Calu3 (cell line): ENCODE measurements around the gene IL19. TPM values are rescaled to one million over a fixed set of nuclear protein-coding genes. Genes with fewer than 3 reads are reported as not detected.

Experiments
- BruUV-seq: library from RNA; stranded (reverse); fragments of 400-500 nt; replicated peaks from 2 replicates; lab custom pipeline; 2021; lab: Mats Ljungman, UMichigan
- CTCF ChIA-PET: fragments of 300-600 bp; sonication (Branson Sonifier 250); formaldehyde crosslinking; loops from one replicate; lab custom pipeline; 2022; ENCODE audit warnings: antibody characterized with exemption; lab: Charles Lee
- DNase-seq: peaks from one replicate; pipeline ENCODE4 v3.0.0; 2022
- H3K27ac Mint-ChIP-seq: one replicate; pipeline ENCODE4 v1.8.0; 2022; ENCODE audit warnings: mixed read lengths; ENCODE audit not compliant: unreplicated experiment
- H3K27me3 Mint-ChIP-seq: one replicate; pipeline ENCODE4 v1.8.0; 2022; ENCODE audit warnings: mixed read lengths; ENCODE audit not compliant: unreplicated experiment
- H3K36me3 Mint-ChIP-seq: one replicate; pipeline ENCODE4 v1.8.0; 2022; ENCODE audit warnings: mild to moderate bottlenecking, moderate library complexity, mixed read lengths; ENCODE audit not compliant: insufficient read depth, unreplicated experiment
- H3K4me1 Mint-ChIP-seq: one replicate; pipeline ENCODE4 v1.8.0; 2022; ENCODE audit warnings: mild to moderate bottlenecking, low read depth, mixed read lengths; ENCODE audit not compliant: unreplicated experiment
- H3K4me3 Mint-ChIP-seq: one replicate; pipeline ENCODE4 v1.8.0; 2022; ENCODE audit warnings: mild to moderate bottlenecking, low read depth, moderate library complexity, mixed read lengths; ENCODE audit not compliant: unreplicated experiment
- H3K9me3 Mint-ChIP-seq: one replicate; pipeline ENCODE4 v1.8.0; 2022; ENCODE audit warnings: low read depth, mixed read lengths; ENCODE audit not compliant: unreplicated experiment
- intact Hi-C: fragments of 100-400 bp; cut with micrococcal nuclease; formaldehyde crosslinking; loops from one replicate; pipeline ENCODE4 v1.10.0; 2022; ENCODE audit not compliant: unreplicated experiment
- total RNA-seq: library from RNA; stranded (reverse); gene quantifications from 2 replicates; pipeline ENCODE4 v1.2.3, GENCODE V29; 2022
- TF ChIP-seq, protein P1 (sequence below): fragments of 200-600 bp; IDR thresholded peaks from one replicate; pipeline ENCODE4 v1.8.0; 2022; ENCODE audit warnings: antibody characterized with exemption; ENCODE audit not compliant: unreplicated experiment

Gene IL19
- total RNA-seq, 1 experiment from 2014 or later, result not detected

DNA sequence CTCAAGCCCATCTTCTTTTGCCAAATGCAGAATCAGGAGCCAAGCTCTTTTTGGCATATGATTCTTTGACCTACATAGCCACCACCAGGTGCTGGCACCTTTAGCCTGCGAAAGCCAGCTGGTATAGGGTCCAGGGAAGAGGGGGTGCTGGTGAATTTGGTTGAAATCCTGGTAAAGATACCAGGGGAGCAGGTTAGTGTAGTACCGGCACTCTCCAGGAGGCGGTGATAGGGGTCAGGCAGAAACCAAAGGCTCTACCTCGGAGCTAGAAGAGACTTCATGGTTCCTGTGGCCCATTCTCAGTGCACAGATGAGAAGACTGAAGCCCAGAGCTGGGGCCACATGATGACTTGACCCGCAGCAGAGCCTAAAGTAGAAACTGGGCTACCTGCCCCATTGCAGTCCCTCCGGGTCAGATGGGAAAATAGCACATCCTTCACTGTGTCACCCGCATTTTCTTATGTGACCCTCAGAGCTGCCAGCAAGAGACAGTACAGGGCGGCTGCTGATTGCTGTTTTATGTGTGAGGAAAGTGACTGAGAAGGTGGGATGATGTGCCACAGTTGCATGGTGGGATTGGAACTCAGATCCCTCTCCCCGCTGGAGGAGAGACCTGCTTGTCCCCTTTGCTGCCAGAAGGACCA lies 36.0 kb upstream of the IL19 start:
- DNase-seq, result peak; percentile 77
- no peak overlapping the region for H3K4me3 Mint-ChIP-seq
- H3K27me3 Mint-ChIP-seq, result no peaks in the 10 kb centered on the region
- H3K27ac Mint-ChIP-seq, result no peak overlapping the region
- H3K9me3 Mint-ChIP-seq, result no peaks in the 10 kb centered on the region
- peaks cover 37% of the 10 kb centered on the region for H3K36me3 Mint-ChIP-seq
- TF ChIP-seq, protein P1, sequence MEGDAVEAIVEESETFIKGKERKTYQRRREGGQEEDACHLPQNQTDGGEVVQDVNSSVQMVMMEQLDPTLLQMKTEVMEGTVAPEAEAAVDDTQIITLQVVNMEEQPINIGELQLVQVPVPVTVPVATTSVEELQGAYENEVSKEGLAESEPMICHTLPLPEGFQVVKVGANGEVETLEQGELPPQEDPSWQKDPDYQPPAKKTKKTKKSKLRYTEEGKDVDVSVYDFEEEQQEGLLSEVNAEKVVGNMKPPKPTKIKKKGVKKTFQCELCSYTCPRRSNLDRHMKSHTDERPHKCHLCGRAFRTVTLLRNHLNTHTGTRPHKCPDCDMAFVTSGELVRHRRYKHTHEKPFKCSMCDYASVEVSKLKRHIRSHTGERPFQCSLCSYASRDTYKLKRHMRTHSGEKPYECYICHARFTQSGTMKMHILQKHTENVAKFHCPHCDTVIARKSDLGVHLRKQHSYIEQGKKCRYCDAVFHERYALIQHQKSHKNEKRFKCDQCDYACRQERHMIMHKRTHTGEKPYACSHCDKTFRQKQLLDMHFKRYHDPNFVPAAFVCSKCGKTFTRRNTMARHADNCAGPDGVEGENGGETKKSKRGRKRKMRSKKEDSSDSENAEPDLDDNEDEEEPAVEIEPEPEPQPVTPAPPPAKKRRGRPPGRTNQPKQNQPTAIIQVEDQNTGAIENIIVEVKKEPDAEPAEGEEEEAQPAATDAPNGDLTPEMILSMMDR, result peak; percentile 89
- peaks cover 13% of the 10 kb centered on the region for H3K4me1 Mint-ChIP-seq
- intact Hi-C loops, result loop anchor here (1.0 to 10.0 kb wide), 3 partner anchors 73 to 340 kb away; no protein-coding TSS in a partner anchor
- no TSS peak for BruUV-seq
- CTCF ChIA-PET, result interaction anchor here (0.6 to 2.3 kb wide), 11 partner anchors 22 to 780 kb away, joined by 3 to 25 read pairs (median 4); no protein-coding TSS in a partner anchor

DNA sequence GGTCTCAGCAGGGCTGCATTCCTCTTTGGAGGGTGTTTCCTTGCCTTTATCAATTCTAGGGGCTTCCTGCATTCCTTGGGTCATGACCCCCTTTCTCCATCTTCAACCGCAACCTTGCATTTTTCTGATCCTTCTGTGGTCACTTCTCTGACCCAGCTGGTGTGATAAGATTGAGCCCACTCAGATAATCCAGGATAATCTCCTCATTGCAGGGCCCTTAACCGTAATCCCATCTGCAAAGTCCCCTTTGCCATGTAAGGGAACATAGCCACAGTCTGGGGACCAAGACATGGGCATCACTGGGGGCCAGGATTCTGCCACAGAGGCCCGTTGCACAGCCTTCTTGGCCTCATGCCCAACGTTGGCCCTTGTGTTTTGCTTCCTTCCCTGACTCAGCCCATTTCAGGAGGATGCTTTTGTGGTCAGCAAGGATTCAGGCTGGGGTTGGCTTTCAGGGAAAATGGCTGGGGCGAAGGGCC lies 35.0 kb upstream of the IL19 start:
- Mint-ChIP-seq H3K36me3 (peaks cover 32% of the 10 kb centered on the region), H3K27ac (no peak overlapping the region), H3K27me3 (no peaks in the 10 kb centered on the region), H3K9me3 (no peaks in the 10 kb centered on the region), H3K4me1 (peaks cover 14% of the 10 kb centered on the region), H3K4me3 (no peak overlapping the region)
- BruUV-seq, result no TSS peak
- TF ChIP-seq, protein P1, result no peak
- DNase-seq, result no peak
- intact Hi-C loops, result loop anchor here (5.0 to 10.0 kb wide), 2 partner anchors 72 to 339 kb away; no protein-coding TSS in a partner anchor
- CTCF ChIA-PET, result interaction anchor here (1.7 to 2.3 kb wide), 2 partner anchors 177 to 246 kb away, joined by 20 to 25 read pairs; no protein-coding TSS in a partner anchor

DNA sequence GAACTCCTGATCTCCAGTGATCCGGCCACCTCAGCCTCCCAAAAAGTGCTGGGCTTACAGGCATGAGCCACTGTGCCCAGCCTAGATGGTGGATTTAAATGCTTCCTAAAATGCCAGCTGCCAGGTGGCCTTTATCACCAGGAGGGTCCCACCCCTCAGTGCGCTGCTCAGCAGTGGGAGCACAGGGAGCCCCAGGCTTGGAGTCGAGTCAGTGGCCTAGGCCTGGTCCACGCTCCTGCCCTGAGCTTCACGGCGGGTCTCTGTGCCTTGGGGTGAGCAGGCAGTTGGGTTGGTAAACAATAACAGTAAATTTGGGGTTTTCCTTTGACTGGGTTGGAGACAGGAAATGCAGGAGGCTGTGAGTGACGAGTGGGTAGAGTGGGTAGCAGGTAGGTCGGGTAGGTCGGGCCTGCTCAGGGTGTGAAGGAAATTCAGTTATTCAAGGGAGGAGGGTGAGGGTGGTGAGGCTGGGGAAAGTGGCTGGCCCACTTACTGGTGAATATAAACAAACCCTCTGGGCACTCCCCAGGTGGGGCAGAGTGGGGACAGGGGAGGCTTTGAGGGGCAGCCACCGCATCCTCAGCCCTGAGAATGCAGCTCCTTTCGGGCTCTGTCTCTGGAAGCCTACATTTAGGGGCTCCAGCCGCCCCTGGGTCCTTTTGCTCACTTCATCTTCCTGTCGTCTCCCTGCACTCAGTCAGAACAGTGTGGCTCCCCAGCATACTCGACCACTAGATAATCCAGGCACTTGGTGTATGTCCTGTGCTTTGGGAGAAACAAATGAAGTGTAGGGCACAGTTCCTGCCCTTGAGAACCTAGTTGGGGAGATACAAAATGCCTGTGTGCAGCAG lies 33.5 kb upstream of the IL19 start:
- TF ChIP-seq, protein P1, result no peak
- intact Hi-C loops, result loop anchor here (5.0 to 10.0 kb wide), 2 partner anchors 70 to 338 kb away; no protein-coding TSS in a partner anchor
- Mint-ChIP-seq H3K4me3 (no peak overlapping the region), H3K4me1 (peaks cover 14% of the 10 kb centered on the region), H3K9me3 (no peaks in the 10 kb centered on the region), H3K27ac (no peak overlapping the region), H3K36me3 (peaks cover 20% of the 10 kb centered on the region), H3K27me3 (no peaks in the 10 kb centered on the region)
- no TSS peak for BruUV-seq
- CTCF ChIA-PET, result no interaction called here
- no peak for DNase-seq

DNA sequence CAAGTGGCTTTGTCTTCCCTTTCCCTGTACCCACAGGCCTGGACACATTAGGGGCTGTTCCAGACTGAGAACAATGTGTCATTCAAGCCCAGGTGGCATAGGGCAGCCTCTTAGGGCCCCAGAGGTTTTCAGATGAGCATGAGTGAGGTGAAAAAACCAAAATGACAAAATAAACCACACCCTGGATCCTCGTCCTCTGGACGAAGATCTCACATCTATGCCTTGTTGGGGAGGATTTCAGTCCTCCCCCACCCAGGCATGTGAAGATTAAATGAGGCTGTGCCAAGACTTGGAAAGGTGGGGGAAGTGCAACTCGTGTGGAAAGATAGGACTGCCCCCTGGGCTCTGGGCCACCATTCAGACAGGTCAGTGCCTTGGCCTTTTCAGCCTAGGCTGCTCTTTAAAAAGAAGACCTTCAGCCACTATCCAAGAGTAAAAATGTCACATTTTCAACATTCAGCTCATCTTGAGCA lies 32.8 kb upstream of the IL19 start:
- TF ChIP-seq, protein P1, result no peak
- H3K27me3 Mint-ChIP-seq, result no peaks in the 10 kb centered on the region
- peaks cover 20% of the 10 kb centered on the region for H3K36me3 Mint-ChIP-seq
- BruUV-seq, result no TSS peak
- peaks cover 14% of the 10 kb centered on the region for H3K4me1 Mint-ChIP-seq
- H3K9me3 Mint-ChIP-seq, result no peaks in the 10 kb centered on the region
- DNase-seq, result no peak
- no peak overlapping the region for H3K27ac Mint-ChIP-seq
- H3K4me3 Mint-ChIP-seq, result no peak overlapping the region
- intact Hi-C loops, result loop anchor here (5.0 to 10.0 kb wide), 2 partner anchors 70 to 337 kb away; no protein-coding TSS in a partner anchor
- CTCF ChIA-PET, result interaction anchor here (0.6 to 1.1 kb wide), 3 partner anchors 9 to 244 kb away, joined by 3 to 8 read pairs (median 3); no protein-coding TSS in a partner anchor
